LNCaP clone FGC (cell line): ENCODE data around the gene ANAPC10.

Experiments used
- DNase-seq: peaks from one replicate; pipeline ENCODE4 v3.0.0-alpha.2; 2011; ENCODE audit warnings: low read depth
- H3K4me3 ChIP-seq: 2 replicates; pipeline ENCODE4 v1.5.1; 2011; ENCODE audit warnings: mild to moderate bottlenecking, low read depth, low read length, control low read depth
- CTCF ChIP-seq: IDR thresholded peaks from 2 replicates; pipeline ENCODE4 v1.5.1; 2012; ENCODE audit warnings: mild to moderate bottlenecking; ENCODE audit not compliant: control insufficient read depth, insufficient read depth; ENCODE audit errors: extremely low read depth

Gene ANAPC10

DNA sequence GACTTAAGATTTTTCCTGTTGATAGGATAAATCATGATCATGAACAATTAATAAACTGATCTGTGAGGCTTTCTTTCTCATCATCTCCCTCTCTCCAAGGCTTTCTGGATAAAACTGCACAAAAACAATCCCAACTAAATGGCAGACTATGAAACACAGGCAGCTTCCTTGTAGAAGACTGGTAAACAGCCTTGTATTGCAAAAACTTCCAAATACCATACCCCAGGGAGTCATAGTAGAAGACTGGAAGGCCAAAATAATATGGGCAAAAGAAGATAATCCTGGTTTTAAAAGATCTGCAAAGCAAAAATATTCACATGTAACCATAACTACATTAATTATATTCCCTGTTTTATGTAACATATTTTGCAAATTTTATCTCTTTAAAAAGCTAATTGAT is 113.0 kb downstream of the ANAPC10 start:
- no peak overlapping the region for H3K4me3 ChIP-seq

DNA sequence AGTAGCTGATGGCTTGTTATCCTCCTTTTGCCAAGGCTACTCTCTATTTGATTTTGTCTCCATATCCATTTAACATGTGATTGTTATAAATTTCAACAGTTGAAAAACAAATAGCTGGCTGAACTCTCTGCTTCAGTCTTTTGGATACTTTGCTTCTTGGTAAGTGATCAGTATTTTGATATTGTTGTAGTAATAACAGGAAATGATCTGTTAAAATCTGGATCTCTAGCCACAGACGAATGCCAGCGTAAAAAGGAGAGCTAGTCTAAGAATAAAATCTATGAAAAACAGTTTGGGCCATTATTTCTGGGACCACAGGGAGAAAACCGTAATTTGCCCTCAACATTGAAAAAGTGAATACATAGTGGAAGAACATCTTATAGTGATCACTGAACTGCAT is 113.8 kb downstream of the ANAPC10 start:
- DNase-seq: no peak
- TF ChIP-seq CTCF: no peak
- no peak overlapping the region for H3K4me3 ChIP-seq

More for the DNA sequence above, 113.0 kb downstream of the ANAPC10 start:
- no peak for DNase-seq
- no peak for TF ChIP-seq CTCF

- no peak for DNase-seq
- H3K4me3 ChIP-seq: no peak overlapping the region
- no peak for TF ChIP-seq CTCF
Measured at GRCh38 chr4:144975718-144976117, 122.3 kb downstream of the ANAPC10 start.

DNA sequence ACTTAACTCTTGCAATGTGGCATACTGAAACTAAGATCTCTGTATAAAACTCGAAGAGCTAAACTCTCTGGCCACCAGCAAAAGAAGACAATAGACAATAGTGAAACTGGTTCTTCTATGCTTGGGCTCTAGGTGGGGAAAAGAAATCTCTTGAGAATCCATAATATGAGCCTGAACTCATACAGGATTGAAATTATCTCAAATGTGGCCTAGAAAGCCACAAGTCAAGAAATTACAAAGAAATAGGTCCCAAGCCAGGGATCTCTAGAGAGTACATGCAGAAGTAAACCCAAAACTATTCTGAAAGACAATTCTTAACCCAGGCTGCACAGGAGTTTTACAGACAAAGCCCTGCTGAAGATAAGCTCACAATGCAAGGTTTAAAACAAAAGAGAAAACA is 127.4 kb downstream of the ANAPC10 start:
- no peak for DNase-seq
- no peak for TF ChIP-seq CTCF
- no peak overlapping the region for H3K4me3 ChIP-seq

DNA sequence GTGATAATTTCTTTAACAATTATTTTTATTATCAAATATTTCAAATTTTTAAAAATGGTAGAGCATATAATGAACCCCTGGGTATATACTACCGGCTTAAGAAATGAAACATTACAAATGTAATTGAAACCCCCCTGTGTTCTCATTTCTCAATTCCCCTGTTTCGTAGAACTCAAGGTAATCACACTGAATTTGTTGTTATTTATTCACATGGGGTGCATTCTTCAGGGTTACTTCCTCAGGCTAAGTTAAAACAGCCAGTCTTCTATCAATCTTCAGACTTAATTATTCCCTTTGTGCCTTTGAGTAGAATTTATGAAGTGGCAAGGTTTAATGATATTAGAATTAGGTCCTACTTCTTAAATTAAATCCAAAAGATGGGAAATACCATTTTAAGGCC is 128.2 kb downstream of the ANAPC10 start:
- no peak for DNase-seq
- no peak for TF ChIP-seq CTCF
- no peak overlapping the region for H3K4me3 ChIP-seq

GRCh38 chr4:144968606-144969005 is 129.4 kb downstream of the ANAPC10 start:
- no peak overlapping the region for H3K4me3 ChIP-seq
- no peak for TF ChIP-seq CTCF
- no peak for DNase-seq

DNA sequence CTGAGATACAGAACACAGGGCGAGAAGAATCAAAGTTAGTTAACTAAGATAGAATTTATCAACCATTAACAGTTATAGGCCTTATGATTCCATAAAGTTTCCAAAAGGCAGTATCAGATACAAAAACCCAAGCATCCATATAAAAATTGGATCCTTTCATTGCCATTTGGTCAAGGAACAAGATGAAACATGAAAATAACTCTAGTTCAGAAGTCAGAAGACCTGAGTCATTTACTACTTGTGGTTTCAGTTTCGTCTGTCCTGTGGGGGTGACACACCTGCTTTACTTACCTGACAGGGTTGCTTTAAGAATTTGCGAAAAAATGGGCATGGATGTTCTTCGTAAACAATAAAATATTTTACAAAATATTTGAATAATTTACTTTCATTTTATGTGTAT is 130.8 kb downstream of the ANAPC10 start:
- TF ChIP-seq CTCF: no peak
- H3K4me3 ChIP-seq: no peak overlapping the region
- no peak for DNase-seq
